Right lobe of liver (tissue), 6 donors: ENCODE results near the gene EPS15. TPM values are rescaled to one million over a fixed set of nuclear protein-coding genes. Genes with fewer than 3 reads are reported as not detected.
A peak's percentile ranks its signal among the peaks of the same experiment; 100 is the strongest.
"Not testable (repeated sequence)": the region's sequence is repeated elsewhere in the genome, so short reads cannot be mapped to it uniquely, and the experiment has no call there.

Experiments
- ATAC-seq, 4 donors: fragments of 200-7000 bp; cut with Tn5 transposase; one replicate each; pipeline ENCODE4 v1.9.1; 2020; ENCODE audit warnings: mild to moderate bottlenecking in 4 of 4, moderate library complexity in 4 of 4
- DNase-seq, 3 donors: peaks; one replicate each; pipeline ENCODE4 v3.0.0-alpha.2; 2020
- H3K27ac ChIP-seq, 3 donors: fragments of 200-600 bp; one replicate each; pipeline ENCODE4 v1.8.0; 2022
- H3K27me3 ChIP-seq, 2 donors: fragments of 200-600 bp; one replicate each; pipeline ENCODE4 v1.8.0; 2022
- H3K36me3 ChIP-seq, 4 donors: fragments of 200-600 bp; sonication (generic) in 1 of 4; one replicate each; pipeline versions ENCODE4 v1.5.1 to v1.8.0; 2017 to 2022; ENCODE audit warnings: control low read depth in 1 of 4
- H3K4me1 ChIP-seq, 4 donors: fragments of 200-600 bp; sonication (generic) in 1 of 4; one replicate each; pipeline versions ENCODE4 v1.5.1 to v1.8.0; 2017 to 2022; ENCODE audit warnings: control low read depth in 1 of 4
- H3K4me3 ChIP-seq, 3 donors: fragments of 200-600 bp; one replicate each; pipeline ENCODE4 v1.8.0; 2022
- H3K9me3 ChIP-seq, 4 donors: fragments of 200-600 bp; sonication (generic) in 1 of 4; one replicate each; pipeline versions ENCODE4 v1.5.1 to v1.8.0; 2017 to 2022; ENCODE audit warnings: control low read depth in 1 of 4
- CTCF ChIP-seq, 4 donors: fragments of 200-600 bp in 3 of 4; fragments of 450-650 bp in 1 of 4; IDR thresholded peaks; one replicate each; pipeline versions ENCODE4 v1.5.1 to v1.8.0; 2016 to 2022; ENCODE audit warnings: antibody characterized with exemption in 4 of 4, mild to moderate bottlenecking in 2 of 4
- POLR2A ChIP-seq: fragments of 450-650 bp; IDR thresholded peaks from one replicate; pipeline ENCODE4 v1.6.1; 2017; ENCODE audit warnings: antibody characterized with exemption, mild to moderate bottlenecking
- WGBS: methylation state at CpG from one replicate; pipeline ENCODE4 v1.1.6; 2018; ENCODE audit warnings: low coverage, low lambda C conversion rate; ENCODE audit not compliant: insufficient coverage; ENCODE audit errors: missing lambda C conversion rate; 5-methylcytosine and 5-hydroxymethylcytosine counted together
- intact Hi-C, 2 donors: fragments of 100-400 bp; cut with DNase I; formaldehyde crosslinking; loops; one replicate each; pipeline versions ENCODE4 v1.11.2 to v1.14.1; 2022
- total RNA-seq, 6 experiments: library from RNA; depleted of rRNA in 2 of 6; stranded (reverse); fragments of >200 nt in 2 of 6; fragmentation: NEBNext Ultra II Directional in 3 of 6; extraction: Animal tissue kit (Norgen Biotek cat#: 25700) in 3 of 6; gene quantifications; one replicate each; pipeline versions ENCODE4 v1.1.0 to v1.2.4, GENCODE V29; 2016 to 2023
- donor health status: DM: no; HTN: yes; CAD: no.
- donor health status: DM: no; HTN: no; CAD: no.
- donor health status: DM: no; HTN: no; CAD: no.
- donor health status: DM: no; HTN: yes; CAD: no.
- donor health status: DM: no; HTN: yes; CAD: no.

EPS15 gene
- total RNA-seq, 6 experiments from 2014 or later: 23.2 to 30.9 (median 28.6) TPM

GRCh38 chr1:51564124-51564523 is 45.1 kb upstream of the EPS15 start:
- Histone ChIP-seq H3K27me3 (no peaks in the 10 kb centered on the region), H3K27ac (no peak overlapping the region), H3K4me3 (no peak overlapping the region), H3K9me3 (no peaks in the 10 kb centered on the region), H3K4me1 (peaks cover 0 to 29% (median 4%) of the 10 kb centered on the region in 4 donors), H3K36me3 (no peaks in the 10 kb centered on the region)
- DNase-seq (no peak), ATAC-seq (peak in 3 of 4 donors; percentile 25 to 51 (median 25))
- no peak for TF ChIP-seq CTCF (IDR thresholded peaks at IDR 0.05)
- TF ChIP-seq POLR2A: no peak
- intact Hi-C loops: no loop called here

- intact Hi-C loops: no loop called here
- DNase-seq (no peak), ATAC-seq (no peak)
- no peak for TF ChIP-seq CTCF (IDR thresholded peaks at IDR 0.05)
- no peak for TF ChIP-seq POLR2A
- Histone ChIP-seq H3K9me3 (no peaks in the 10 kb centered on the region), H3K4me3 (no peak overlapping the region), H3K4me1 (peaks cover 0 to 29% (median 4%) of the 10 kb centered on the region in 4 donors), H3K36me3 (no peaks in the 10 kb centered on the region), H3K27me3 (no peaks in the 10 kb centered on the region), H3K27ac (no peak overlapping the region)
- WGBS: 100% methylated on average over 1 of the region's 1 CpG
Measured at GRCh38 chr1:51561702-51562101, 42.6 kb upstream of the EPS15 start.

- peak; percentile 70 to 83 (median 78) for ATAC-seq
- intact Hi-C loops, H3K4me3 ChIP-seq, H3K36me3 ChIP-seq, H3K27me3 ChIP-seq, H3K9me3 ChIP-seq: not testable (repeated sequence)
- DNase-seq: peak; percentile 46 to 77 (median 70)
- H3K4me1 ChIP-seq: peaks cover 0 to 29% (median 4%) of the 10 kb centered on the region in 4 donors
- peak overlapping the region in 1 of 3 donors; percentile 31 for H3K27ac ChIP-seq
- 45% methylated on average over 8 of the region's 8 CpGs for WGBS
Measured at GRCh38 chr1:51560895-51561294, 41.8 kb upstream of the EPS15 start.

GRCh38 chr1:51560034-51560433 is 41.0 kb upstream of the EPS15 start:
- 81% methylated on average over 6 of the region's 6 CpGs for WGBS
- H3K27ac ChIP-seq: no peak overlapping the region
- ATAC-seq: no peak
- TF ChIP-seq POLR2A: no peak
- no peak for TF ChIP-seq CTCF (IDR thresholded peaks at IDR 0.05)
- H3K4me3 ChIP-seq: no peak overlapping the region
- H3K36me3 ChIP-seq: no peaks in the 10 kb centered on the region
- peaks cover 0 to 29% (median 4%) of the 10 kb centered on the region in 4 donors for H3K4me1 ChIP-seq
- no peaks in the 10 kb centered on the region for H3K9me3 ChIP-seq
- intact Hi-C loops: no loop called here
- no peaks in the 10 kb centered on the region for H3K27me3 ChIP-seq
- DNase-seq: no peak

- Histone ChIP-seq H3K27me3 (no peaks in the 10 kb centered on the region), H3K9me3 (no peaks in the 10 kb centered on the region), H3K36me3 (no peaks in the 10 kb centered on the region), H3K27ac (no peak overlapping the region), H3K4me1 (peaks cover 0 to 29% (median 4%) of the 10 kb centered on the region in 4 donors), H3K4me3 (no peak overlapping the region)
- no peak for ATAC-seq
- DNase-seq: no peak
- TF ChIP-seq POLR2A (no peak), CTCF (IDR thresholded peaks at IDR 0.05) (no peak)
- intact Hi-C loops: no loop called here
Measured at GRCh38 chr1:51559501-51559900, 40.4 kb upstream of the EPS15 start.
